Measurements from ENCODE around the gene RAB28. TPM values are rescaled to one million over a fixed set of nuclear protein-coding genes. Genes with fewer than 3 reads are reported as not detected.

The RAB28 gene
- total and polyA plus RNA-seq, 2 experiments from 2014 or later: 15.3 to 23.9 TPM

DNA sequence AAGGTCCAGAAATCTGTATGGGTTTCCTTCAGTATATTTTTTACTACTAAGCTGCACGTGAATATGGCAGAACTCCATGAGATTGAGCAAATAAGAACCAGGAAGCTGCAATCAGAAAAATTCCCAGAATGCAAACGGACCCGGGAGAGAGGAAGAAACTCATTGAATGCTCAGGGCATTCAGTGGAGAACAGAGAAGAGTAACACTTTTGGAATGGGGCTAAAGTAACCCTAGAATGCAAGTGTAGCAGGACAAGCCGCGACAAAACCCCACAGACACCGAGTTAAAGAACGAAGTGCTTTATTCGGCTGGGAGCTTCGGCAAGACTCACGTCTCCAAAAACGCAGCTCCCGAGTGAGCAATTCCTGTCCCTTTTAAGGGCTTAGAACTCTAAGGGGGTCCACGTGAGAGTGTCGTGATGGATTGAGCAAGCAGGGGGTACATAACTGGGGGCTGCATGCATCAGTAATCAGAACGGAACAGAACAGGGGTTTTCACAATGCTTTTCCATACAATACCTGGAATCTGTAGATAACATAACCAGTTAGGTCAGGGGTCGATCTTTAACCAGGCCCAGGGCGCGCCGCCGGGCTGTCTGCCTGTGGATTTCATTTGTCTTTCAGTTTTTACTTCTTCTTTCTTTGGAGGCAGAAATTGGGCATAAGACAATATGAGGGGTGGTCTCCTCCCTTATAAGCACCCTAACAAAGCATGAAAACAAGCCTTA is 56.4 kb downstream of the RAB28 start:
- no peak overlapping the region for H3K4me3 Mint-ChIP-seq
- H3K9me2 ChIP-seq (ENCODE audit: insufficient read depth): no peaks in the 10 kb centered on the region
- no peak overlapping the region for H2AFZ ChIP-seq
- peaks cover 11% of the 10 kb centered on the region; the same call in 1 of the 2 replicates for H3K79me2 ChIP-seq (replicated peaks; ENCODE audit: insufficient read depth)
- H3K27ac ChIP-seq (ENCODE audit: low read depth): no peak overlapping the region; the same call in 1 of the 2 replicates
- H3K27me3 ChIP-seq (ENCODE audit: insufficient read depth): no peaks in the 10 kb centered on the region
- TF ChIP-seq JUNB (IDR thresholded peaks at IDR 0.05; ENCODE audit: unreplicated experiment) (no peak), EZH2phosphoT487 (IDR thresholded peaks at IDR 0.05; ENCODE audit: unreplicated experiment) (no peak), ZNF331 (CRISPR knock-in tag; IDR thresholded peaks at IDR 0.05; ENCODE audit: low read depth) (no peak), ZNF114 (CRISPR knock-in tag; IDR thresholded peaks at IDR 0.05) (no peak), POLR2AphosphoS5 (IDR thresholded peaks at IDR 0.05; ENCODE audit: low read depth) (no peak), NANOG (IDR thresholded peaks at IDR 0.05; ENCODE audit: borderline replicate concordance) (no peak), CREB1 (CRISPR knock-in tag; IDR thresholded peaks at IDR 0.05; ENCODE audit: low read depth) (no peak), EZH2 (IDR thresholded peaks at IDR 0.05; ENCODE audit: low read depth, unreplicated experiment) (no peak), ETS1 (IDR thresholded peaks at IDR 0.05) (no peak), REST (IDR thresholded peaks at IDR 0.05; ENCODE audit: unreplicated experiment) (no peak), STAT1 (IDR thresholded peaks at IDR 0.05; ENCODE audit: unreplicated experiment) (no peak)
- TF ChIP-seq, protein P1, sequence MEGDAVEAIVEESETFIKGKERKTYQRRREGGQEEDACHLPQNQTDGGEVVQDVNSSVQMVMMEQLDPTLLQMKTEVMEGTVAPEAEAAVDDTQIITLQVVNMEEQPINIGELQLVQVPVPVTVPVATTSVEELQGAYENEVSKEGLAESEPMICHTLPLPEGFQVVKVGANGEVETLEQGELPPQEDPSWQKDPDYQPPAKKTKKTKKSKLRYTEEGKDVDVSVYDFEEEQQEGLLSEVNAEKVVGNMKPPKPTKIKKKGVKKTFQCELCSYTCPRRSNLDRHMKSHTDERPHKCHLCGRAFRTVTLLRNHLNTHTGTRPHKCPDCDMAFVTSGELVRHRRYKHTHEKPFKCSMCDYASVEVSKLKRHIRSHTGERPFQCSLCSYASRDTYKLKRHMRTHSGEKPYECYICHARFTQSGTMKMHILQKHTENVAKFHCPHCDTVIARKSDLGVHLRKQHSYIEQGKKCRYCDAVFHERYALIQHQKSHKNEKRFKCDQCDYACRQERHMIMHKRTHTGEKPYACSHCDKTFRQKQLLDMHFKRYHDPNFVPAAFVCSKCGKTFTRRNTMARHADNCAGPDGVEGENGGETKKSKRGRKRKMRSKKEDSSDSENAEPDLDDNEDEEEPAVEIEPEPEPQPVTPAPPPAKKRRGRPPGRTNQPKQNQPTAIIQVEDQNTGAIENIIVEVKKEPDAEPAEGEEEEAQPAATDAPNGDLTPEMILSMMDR (conservative IDR thresholded peaks at IDR 0.05; ENCODE audit: low read depth in 2 of 2): no peak
- TF ChIP-seq, protein P2, sequence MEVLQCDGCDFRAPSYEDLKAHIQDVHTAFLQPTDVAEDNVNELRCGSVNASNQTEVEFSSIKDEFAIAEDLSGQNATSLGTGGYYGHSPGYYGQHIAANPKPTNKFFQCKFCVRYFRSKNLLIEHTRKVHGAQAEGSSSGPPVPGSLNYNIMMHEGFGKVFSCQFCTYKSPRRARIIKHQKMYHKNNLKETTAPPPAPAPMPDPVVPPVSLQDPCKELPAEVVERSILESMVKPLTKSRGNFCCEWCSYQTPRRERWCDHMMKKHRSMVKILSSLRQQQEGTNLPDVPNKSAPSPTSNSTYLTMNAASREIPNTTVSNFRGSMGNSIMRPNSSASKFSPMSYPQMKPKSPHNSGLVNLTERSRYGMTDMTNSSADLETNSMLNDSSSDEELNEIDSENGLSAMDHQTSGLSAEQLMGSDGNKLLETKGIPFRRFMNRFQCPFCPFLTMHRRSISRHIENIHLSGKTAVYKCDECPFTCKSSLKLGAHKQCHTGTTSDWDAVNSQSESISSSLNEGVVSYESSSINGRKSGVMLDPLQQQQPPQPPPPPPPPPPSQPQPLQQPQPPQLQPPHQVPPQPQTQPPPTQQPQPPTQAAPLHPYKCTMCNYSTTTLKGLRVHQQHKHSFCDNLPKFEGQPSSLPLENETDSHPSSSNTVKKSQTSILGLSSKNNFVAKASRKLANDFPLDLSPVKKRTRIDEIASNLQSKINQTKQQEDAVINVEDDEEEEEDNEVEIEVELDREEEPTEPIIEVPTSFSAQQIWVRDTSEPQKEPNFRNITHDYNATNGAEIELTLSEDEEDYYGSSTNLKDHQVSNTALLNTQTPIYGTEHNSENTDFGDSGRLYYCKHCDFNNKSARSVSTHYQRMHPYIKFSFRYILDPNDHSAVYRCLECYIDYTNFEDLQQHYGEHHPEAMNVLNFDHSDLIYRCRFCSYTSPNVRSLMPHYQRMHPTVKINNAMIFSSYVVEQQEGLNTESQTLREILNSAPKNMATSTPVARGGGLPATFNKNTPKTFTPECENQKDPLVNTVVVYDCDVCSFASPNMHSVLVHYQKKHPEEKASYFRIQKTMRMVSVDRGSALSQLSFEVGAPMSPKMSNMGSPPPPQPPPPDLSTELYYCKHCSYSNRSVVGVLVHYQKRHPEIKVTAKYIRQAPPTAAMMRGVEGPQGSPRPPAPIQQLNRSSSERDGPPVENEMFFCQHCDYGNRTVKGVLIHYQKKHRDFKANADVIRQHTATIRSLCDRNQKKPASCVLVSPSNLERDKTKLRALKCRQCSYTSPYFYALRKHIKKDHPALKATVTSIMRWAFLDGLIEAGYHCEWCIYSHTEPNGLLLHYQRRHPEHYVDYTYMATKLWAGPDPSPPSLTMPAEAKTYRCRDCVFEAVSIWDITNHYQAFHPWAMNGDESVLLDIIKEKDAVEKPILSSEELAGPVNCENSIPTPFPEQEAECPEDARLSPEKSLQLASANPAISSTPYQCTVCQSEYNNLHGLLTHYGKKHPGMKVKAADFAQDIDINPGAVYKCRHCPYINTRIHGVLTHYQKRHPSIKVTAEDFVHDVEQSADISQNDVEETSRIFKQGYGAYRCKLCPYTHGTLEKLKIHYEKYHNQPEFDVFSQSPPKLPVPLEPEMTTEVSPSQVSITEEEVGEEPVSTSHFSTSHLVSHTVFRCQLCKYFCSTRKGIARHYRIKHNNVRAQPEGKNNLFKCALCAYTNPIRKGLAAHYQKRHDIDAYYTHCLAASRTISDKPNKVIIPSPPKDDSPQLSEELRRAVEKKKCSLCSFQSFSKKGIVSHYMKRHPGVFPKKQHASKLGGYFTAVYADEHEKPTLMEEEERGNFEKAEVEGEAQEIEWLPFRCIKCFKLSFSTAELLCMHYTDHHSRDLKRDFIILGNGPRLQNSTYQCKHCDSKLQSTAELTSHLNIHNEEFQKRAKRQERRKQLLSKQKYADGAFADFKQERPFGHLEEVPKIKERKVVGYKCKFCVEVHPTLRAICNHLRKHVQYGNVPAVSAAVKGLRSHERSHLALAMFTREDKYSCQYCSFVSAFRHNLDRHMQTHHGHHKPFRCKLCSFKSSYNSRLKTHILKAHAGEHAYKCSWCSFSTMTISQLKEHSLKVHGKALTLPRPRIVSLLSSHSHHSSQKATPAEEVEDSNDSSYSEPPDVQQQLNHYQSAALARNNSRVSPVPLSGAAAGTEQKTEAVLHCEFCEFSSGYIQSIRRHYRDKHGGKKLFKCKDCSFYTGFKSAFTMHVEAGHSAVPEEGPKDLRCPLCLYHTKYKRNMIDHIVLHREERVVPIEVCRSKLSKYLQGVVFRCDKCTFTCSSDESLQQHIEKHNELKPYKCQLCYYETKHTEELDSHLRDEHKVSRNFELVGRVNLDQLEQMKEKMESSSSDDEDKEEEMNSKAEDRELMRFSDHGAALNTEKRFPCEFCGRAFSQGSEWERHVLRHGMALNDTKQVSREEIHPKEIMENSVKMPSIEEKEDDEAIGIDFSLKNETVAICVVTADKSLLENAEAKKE (CRISPR knock-in tag; IDR thresholded peaks at IDR 0.05): no peak
- H4K20me1 ChIP-seq (replicated peaks; ENCODE audit: insufficient read depth): no peaks in the 10 kb centered on the region
- ATAC-seq (no peak; the same call in 2 of the 3 replicates), DNase-seq (ENCODE audit: low spot score) (peak; percentile 32)
- no peak overlapping the region for H3K4me3 ChIP-seq
- no peaks in the 10 kb centered on the region for H3K9me3 Mint-ChIP-seq
- H3K4me1 Mint-ChIP-seq: peaks cover 30% of the 10 kb centered on the region
- 0 out of 2 replicates have a peak overlapping the region, but pooled peaks have one; percentile 18 for H3K4me2 ChIP-seq
- H3K36me3 Mint-ChIP-seq (ENCODE audit: low read depth): peaks cover 11% of the 10 kb centered on the region
- no peaks in the 10 kb centered on the region for H3K27me3 Mint-ChIP-seq (ENCODE audit: insufficient read depth, low read depth, poor library complexity)
- H3K27ac Mint-ChIP-seq: peak overlapping the region; percentile 87
- peaks cover 25% of the 10 kb centered on the region for H3K4me1 ChIP-seq (ENCODE audit: insufficient read depth)
- no peaks in the 10 kb centered on the region for H3F3A ChIP-seq (replicated peaks; ENCODE audit: low read depth)
- no peaks in the 10 kb centered on the region for H3K36me3 ChIP-seq (ENCODE audit: insufficient read depth)
